Uterus (tissue), 2 donors: ENCODE data around the gene TOX3.

Experiments
- CTCF ChIP-seq, 4 experiments: fragments of 200-600 bp in 2 of 4; fragments of 450-650 bp in 2 of 4; sonication (generic) in 2 of 4; IDR thresholded peaks; one replicate each; pipeline ENCODE4 v1.5.1; 2016 to 2019; ENCODE audit warnings: antibody characterized with exemption in 4 of 4, mild to moderate bottlenecking in 2 of 4, moderate library complexity in 1 of 4
- POLR2A ChIP-seq, 2 donors: fragments of 450-650 bp; IDR thresholded peaks; one replicate each; pipeline ENCODE4 v1.6.1; 2016; ENCODE audit warnings: antibody characterized with exemption in 2 of 2, mild to moderate bottlenecking in 1 of 2, moderate library complexity in 1 of 2

GRCh38 chr16:52476111-52476510 is 70.8 kb downstream of the TOX3 start:
- no peak for TF ChIP-seq CTCF (IDR thresholded peaks at IDR 0.05)
- no peak for TF ChIP-seq POLR2A (IDR thresholded peaks at IDR 0.05)
